Measurements from ENCODE around the gene KCNJ6.
"Not testable (repeated sequence)": the region's sequence is repeated elsewhere in the genome, so short reads cannot be mapped to it uniquely, and the experiment has no call there.

KCNJ6 gene

DNA sequence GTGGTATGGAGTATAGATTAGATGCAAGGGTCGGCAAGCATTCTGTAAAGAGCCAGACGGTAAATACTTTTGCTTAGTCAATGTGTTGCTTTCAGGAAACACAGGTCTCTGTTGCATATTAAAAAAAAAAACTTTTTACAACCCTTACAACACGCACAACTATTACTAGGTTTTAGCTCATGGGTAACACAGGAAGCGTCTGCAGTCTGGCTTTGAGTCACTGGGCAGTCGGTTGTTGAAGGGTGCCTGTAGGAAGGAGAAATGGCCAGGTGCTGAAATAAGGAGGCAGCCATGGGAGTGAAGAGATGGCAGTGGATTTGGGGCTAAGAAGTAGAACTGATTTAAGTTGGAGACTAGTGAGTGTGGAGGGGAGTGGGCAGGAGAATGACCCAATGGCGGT is 192.1 kb downstream of the KCNJ6 start:
- DNase-seq (ENCODE audit: low spot score): no peak

DNA sequence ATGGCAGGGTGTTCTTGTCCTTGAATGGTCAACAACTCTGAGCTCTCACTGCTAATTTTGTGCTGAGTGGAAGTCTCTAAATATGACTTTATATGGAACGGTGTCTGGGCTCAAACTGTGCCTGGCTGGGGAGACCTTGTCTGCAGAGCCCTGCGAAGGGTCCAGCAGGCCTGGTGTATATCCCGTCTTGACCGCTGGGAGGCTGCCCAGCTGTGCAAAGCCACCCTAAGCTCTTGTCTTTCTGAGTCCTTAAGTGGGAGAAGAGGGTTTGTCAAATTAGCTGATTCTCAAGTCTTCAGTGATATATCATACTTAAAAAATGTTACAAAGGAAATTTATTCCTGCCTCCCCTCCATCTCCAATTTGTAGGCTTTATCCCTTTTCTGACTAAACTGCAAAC is 198.7 kb downstream of the KCNJ6 start:
- no peak for DNase-seq (ENCODE audit: low spot score)

- not testable (repeated sequence) for DNase-seq (ENCODE audit: low spot score)
Observed at GRCh38 chr21:37712569-37712934, 203.7 kb downstream of the KCNJ6 start.

DNA sequence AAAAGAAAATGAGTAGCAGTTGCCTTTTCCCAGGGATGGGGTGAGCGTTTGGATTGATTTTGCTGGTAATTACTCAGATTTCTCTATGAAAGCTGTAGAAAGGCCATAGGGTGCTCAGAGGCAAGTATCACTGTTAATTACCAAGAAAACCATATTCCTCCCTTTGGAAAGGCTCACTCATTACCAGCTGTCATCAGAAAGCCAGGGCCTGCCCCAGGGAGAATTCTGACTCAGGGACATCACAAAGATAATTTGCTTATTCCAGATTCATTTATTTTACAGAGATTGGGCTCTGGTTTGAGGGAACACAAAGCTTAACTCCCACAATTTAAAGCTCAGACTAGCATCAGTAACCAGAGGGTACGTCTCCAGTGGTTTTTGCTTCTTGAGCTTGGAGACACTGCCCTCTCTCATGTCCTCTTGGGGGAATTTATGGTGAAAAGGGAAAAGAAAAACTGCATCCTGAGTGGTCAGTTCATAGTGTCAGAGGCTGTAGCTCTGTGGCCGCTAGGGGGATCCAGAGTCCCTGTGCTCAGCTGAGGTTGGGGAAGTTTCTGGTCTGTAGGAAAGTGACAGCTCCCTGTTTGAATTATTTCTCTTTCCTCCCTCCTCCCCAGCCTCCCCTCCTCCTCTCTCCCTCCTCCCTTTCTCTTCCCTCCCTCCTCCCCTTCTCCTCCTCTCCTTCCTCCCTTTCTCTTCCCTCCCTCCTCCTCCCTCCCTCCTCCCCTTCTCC is 204.3 kb downstream of the KCNJ6 start:
- peak; percentile 69 for DNase-seq (ENCODE audit: low spot score)

- no peak for DNase-seq (ENCODE audit: low spot score)
Observed at GRCh38 chr21:37711286-37711829, 204.9 kb downstream of the KCNJ6 start.

- DNase-seq (ENCODE audit: low spot score): peak; percentile 17
Observed at GRCh38 chr21:37710546-37711285, 205.5 kb downstream of the KCNJ6 start.

DNA sequence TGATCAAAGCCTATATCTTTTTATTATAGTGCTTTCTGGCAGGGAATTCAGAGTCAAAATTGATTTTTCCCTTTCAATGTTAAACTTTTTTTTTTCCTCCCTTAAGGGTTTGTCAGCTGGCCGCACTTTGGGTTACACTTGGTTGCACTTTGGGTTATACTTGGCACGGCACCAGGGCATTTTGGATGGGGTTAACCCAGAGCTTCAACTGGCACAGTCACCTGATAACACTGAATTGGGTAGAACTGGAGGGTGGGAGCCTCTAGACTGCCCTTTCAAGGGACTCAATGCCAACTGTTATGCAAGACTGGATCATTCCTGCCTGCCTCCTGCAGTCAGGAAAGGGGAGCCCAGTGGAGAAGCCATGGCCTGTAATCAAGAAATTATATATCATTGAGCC is 211.5 kb downstream of the KCNJ6 start:
- DNase-seq (ENCODE audit: low spot score): no peak

- DNase-seq (ENCODE audit: low spot score): no peak
Observed at GRCh38 chr21:37702241-37702640, 214.0 kb downstream of the KCNJ6 start.

DNA sequence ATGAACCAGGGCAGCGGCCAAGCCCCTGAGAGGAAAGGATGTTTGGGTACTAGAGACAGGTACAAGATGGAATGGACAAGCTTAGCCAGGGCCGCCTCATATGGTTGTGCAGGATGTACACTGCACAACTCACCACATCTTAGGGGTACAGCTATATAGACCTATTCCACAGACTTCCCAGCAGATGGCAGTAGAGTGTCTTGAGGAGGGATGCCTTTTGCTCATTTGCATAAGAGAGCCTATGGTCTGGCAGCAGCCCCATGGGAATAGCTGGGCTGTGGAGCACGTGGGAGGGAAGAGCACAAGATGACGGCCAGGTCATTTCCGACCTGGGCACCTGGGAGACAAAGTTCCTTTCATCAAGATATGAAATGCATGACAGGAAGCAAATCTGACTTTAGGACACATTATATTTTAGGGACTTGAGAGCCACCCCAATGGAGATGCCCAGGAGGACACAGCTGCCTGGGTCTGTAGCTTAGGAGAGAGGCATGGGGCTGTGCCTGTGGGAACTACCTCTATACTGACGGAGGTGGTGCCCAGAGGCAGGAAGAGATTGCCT is 215.5 kb downstream of the KCNJ6 start:
- DNase-seq (ENCODE audit: low spot score): peak; percentile 72

DNA sequence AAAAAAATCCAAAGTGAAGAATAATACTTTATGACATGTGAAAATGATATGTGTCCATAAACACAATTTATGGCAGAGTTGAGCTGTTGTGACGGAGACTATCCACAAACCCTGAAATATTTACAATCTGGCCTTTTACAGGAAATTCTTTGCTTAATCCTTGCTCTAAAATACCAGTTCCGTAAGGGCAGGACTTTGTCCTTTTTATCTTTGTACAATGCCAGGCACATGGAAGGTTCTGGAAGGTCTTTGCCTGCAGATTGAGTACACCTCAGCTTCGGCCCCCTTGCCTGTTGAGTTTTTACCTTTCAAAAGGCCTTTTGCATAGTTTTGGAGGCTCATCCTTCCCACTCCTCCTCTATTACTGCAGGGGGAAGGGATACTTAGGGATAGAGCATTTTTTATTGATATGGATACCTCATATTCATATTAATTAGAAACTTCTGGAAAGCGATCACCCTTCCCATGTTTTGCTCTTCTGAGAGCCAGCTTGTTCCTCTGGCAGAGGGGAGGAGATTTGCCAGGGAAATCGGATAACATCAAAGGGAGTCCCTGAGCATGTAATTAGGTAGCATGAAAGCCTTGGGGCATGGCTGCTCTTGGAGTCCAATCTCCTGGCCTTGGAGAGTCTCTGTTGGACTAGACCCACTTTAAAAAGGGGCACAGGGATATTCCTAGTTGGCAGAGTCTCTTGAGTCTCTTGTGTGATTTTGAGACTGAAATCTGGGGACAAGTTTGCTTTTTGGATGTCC is 217.1 kb downstream of the KCNJ6 start:
- no peak for DNase-seq (ENCODE audit: low spot score)

DNA sequence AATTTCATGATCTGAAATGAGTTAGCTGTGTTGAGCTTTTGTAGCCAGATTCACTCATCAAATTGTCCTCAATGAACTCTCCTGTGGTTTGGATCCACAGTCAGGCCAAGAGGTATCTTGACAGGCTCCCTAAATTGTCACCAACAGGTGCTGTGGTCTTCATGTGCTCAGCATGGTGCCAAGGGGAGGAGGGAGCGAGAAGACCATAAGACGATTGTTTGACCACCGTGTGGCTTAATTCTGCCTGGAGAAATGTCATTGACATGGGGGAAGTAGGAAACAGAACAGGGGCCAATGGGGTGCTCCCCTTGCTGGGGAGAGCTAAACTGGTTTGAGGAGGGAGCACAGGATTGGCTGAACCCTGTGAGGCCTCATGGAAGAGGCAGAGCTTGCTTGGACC is 219.3 kb downstream of the KCNJ6 start:
- no peak for DNase-seq (ENCODE audit: low spot score)

DNA sequence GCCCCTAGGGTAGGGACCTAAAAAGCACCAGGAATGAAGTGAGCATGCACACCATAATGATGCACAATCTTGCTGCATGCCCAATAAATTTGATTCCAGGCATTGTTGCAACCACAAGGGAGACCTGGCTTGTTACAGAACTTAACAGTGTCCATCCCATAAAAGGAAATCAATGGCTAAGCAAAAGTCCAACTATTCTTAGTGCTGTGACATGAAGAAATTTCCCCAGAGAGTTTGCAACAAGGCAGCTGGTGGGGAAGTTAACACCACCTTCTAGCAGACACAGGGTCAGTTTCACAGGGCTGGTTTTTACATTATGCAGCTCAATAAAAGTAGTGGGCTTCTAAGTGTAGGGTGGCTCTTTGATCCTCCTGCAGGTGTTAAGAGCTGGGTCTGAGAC is 221.1 kb downstream of the KCNJ6 start:
- DNase-seq (ENCODE audit: low spot score): no peak

GRCh38 chr21:37688952-37689659 is 227.2 kb downstream of the KCNJ6 start:
- DNase-seq (ENCODE audit: low spot score): no peak

- DNase-seq (ENCODE audit: low spot score): no peak
Observed at GRCh38 chr21:37686991-37687810, 229.1 kb downstream of the KCNJ6 start.

- DNase-seq (ENCODE audit: low spot score): no peak
Observed at GRCh38 chr21:37684547-37684946, 231.7 kb downstream of the KCNJ6 start.

DNA sequence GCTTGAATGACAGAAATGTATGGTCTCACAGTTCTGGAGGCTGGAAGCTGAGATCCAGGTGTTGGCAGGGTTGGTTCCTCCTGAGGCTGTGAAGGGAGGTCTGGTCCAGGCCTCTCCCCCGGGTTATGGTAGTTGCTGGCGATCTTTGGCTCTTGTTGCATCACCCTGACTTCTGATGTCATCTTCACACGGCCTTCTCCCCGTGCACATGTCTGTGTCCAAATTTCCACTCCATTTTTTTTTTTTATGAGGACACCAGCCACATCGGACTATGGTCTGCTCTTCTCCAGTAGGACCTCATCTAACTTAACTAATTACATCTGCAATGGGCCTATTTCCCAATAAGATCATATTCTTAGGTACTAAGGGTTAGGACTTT is 232.2 kb downstream of the KCNJ6 start:
- DNase-seq (ENCODE audit: low spot score): no peak

GRCh38 chr21:37683396-37684114 is 232.7 kb downstream of the KCNJ6 start:
- no peak for DNase-seq (ENCODE audit: low spot score)

DNA sequence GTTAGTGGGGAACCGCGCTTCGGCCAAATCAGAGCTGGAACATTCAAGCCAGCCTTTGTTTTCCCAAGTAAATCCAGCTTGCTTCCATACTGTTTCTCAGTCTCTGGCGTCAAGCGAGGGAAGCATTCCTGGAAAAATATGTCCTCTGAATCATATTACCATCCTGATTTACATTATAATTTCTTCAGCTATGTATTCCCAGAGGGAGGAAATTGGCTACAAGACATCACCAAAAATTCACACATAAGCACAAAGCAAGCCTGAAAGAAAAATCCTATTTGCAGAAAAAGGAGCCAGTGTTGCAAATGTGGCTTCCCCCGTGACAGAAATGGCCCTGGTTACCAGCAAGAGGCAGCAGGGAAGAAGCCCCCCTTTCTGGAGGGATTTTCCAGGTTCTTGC is 233.3 kb downstream of the KCNJ6 start:
- DNase-seq (ENCODE audit: low spot score): no peak

DNA sequence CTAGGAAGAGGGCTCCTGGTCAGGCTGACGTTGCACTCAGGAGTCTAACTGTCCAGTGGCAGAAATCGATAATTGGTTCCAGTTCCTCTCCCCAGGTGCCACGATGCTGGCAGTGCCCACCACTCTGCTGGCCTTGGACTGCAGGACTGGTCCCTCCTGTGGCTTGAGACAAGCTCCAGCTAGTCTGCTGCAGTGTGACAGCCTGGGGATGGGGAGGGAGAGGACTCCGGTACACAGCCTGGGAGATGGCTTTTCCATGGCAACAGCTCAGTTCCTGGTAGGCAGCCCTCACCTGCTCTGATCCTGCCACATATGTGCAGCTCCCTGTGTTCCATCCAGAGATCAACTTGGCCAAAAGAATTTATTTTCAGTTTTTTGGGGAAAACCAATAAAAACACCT is 239.3 kb downstream of the KCNJ6 start:
- no peak for DNase-seq (ENCODE audit: low spot score)

GRCh38 chr21:37675202-37675801 is 241.0 kb downstream of the KCNJ6 start:
- peak; percentile 57 for DNase-seq (ENCODE audit: low spot score)
